HepG2 (cell line): ENCODE results near the gene TCF23. TPM values are rescaled to one million over a fixed set of nuclear protein-coding genes. Genes with fewer than 3 reads are reported as not detected.

ENCODE experiments used
- FOXC1 ChIP-seq: sonication (generic); formaldehyde crosslinking; IDR thresholded peaks from 2 replicates; pipeline ENCODE4 v1.8.0; 2022; ENCODE audit warnings: mild to moderate bottlenecking, missing genetic modification reagents, borderline replicate concordance
- JARID2 ChIP-seq: sonication (generic); formaldehyde crosslinking; IDR thresholded peaks from 2 replicates; pipeline ENCODE4 v1.8.1; 2023; ENCODE audit warnings: missing genetic modification reagents, inconsistent platforms; ENCODE audit not compliant: insufficient replicate concordance
- JUNB ChIP-seq: sonication (generic); formaldehyde crosslinking; IDR thresholded peaks from 2 replicates; pipeline ENCODE4 v1.8.0; 2022; ENCODE audit warnings: missing genetic modification reagents, mild to moderate bottlenecking, borderline replicate concordance
- KAT8 ChIP-seq: IDR thresholded peaks from 2 replicates; pipeline ENCODE4 v1.6.1; 2016; ENCODE audit warnings: missing genetic modification reagents, missing compliant biosample characterization
- NCOA5 ChIP-seq: sonication (generic); formaldehyde crosslinking; IDR thresholded peaks from 2 replicates; pipeline ENCODE4 v1.4.0; 2020; ENCODE audit warnings: missing genetic modification reagents
- NR2F2 ChIP-seq: IDR thresholded peaks from 2 replicates; pipeline ENCODE4 v1.6.1; 2012; ENCODE audit warnings: low read depth, inconsistent platforms, borderline replicate concordance
- RARA ChIP-seq: IDR thresholded peaks from 2 replicates; pipeline ENCODE4 v1.6.1; 2016; ENCODE audit warnings: missing genetic modification reagents, missing compliant biosample characterization
- SNAPC2 ChIP-seq: sonication (generic); formaldehyde crosslinking; IDR thresholded peaks from 2 replicates; pipeline ENCODE4 v1.8.1; 2022; ENCODE audit warnings: mild to moderate bottlenecking, missing genetic modification reagents
- SP140L ChIP-seq: sonication (generic); formaldehyde crosslinking; IDR thresholded peaks from 2 replicates; pipeline ENCODE4 v1.4.0; 2020; ENCODE audit warnings: missing genetic modification reagents, borderline replicate concordance
- TARDBP ChIP-seq: sonication (generic); formaldehyde crosslinking; IDR thresholded peaks from 2 replicates; pipeline ENCODE4 v1.8.0; 2022; ENCODE audit warnings: mild to moderate bottlenecking, missing genetic modification reagents
- TERF1 ChIP-seq: sonication (generic); formaldehyde crosslinking; IDR thresholded peaks from 2 replicates; pipeline ENCODE4 v1.8.0; 2022; ENCODE audit warnings: mild to moderate bottlenecking, missing genetic modification reagents, moderate library complexity
- TOPORS ChIP-seq: sonication (generic); formaldehyde crosslinking; IDR thresholded peaks from 2 replicates; pipeline ENCODE4 v1.8.0; 2023; ENCODE audit warnings: mild to moderate bottlenecking, missing genetic modification reagents
- ZNF280D ChIP-seq: sonication (generic); formaldehyde crosslinking; IDR thresholded peaks from 2 replicates; pipeline ENCODE4 v1.5.1; 2020; ENCODE audit warnings: mild to moderate bottlenecking, missing genetic modification reagents
- ZNF292 ChIP-seq: sonication (generic); formaldehyde crosslinking; IDR thresholded peaks from 2 replicates; pipeline ENCODE4 v1.8.1; 2022; ENCODE audit warnings: mild to moderate bottlenecking, low read depth, missing genetic modification reagents, borderline replicate concordance
- ZNF362 ChIP-seq: sonication (generic); formaldehyde crosslinking; IDR thresholded peaks from 2 replicates; pipeline ENCODE4 v1.4.0; 2020; ENCODE audit warnings: missing genetic modification reagents, mild to moderate bottlenecking, borderline replicate concordance
- ZNF609 ChIP-seq: sonication (generic); formaldehyde crosslinking; IDR thresholded peaks from 2 replicates; pipeline ENCODE4 v1.4.0; 2020; ENCODE audit warnings: mild to moderate bottlenecking, missing genetic modification reagents, borderline replicate concordance
- polyA plus RNA-seq, 8 experiments: library from polyadenylated mRNA; depleted of rRNA in 3 of 8; stranded (reverse) in 7 of 8; unstranded in 1 of 8; fragments of >200 nt; fragmentation: Illumina TruSeq in 4 of 8; extraction: Trizol in 4 of 8; gene quantifications; 2 replicates each; pipeline versions ENCODE4 v1.2.1 to v1.2.3, GENCODE V29; 2011 to 2016; ENCODE audit warnings: low read depth in 4 of 8, missing spikeins in 1 of 8, mixed read lengths in 1 of 8; ENCODE audit not compliant: insufficient read depth in 1 of 8
- total RNA-seq, 5 experiments: library from RNA; depleted of rRNA; stranded (reverse); fragments of >200 nt; fragmentation: Illumina TruSeq; extraction: Trizol; gene quantifications; 2 replicates each; pipeline ENCODE4 v1.2.3, GENCODE V29; 2016; ENCODE audit warnings: low read depth in 1 of 5

The TCF23 gene
- total and polyA plus RNA-seq, 2 of the 13 experiments (the other 11 are each of a cell fraction or from before 2014, with no cell fraction given): 0.02 to 1.4 TPM

- TF ChIP-seq ZNF609 (CRISPR knock-in tag) (peak; percentile 90; the same call in 1 of the 2 replicates), JARID2 (CRISPR knock-in tag) (no peak), SNAPC2 (CRISPR knock-in tag) (peak; percentile 73; the same call in 1 of the 2 replicates), ZNF292 (CRISPR knock-in tag) (peak; percentile 20; the same call in 1 of the 2 replicates), TOPORS (CRISPR knock-in tag) (no peak), FOXC1 (CRISPR knock-in tag) (peak; percentile 65; the same call in 1 of the 2 replicates), ZNF362 (peak; percentile 99), NR2F2 (peak; percentile 85), TERF1 (CRISPR knock-in tag) (no peak), ZNF280D (peak; percentile 93; the same call in 1 of the 2 replicates), JUNB (no peak), KAT8 (CRISPR knock-in tag) (peak; percentile 85), NCOA5 (CRISPR knock-in tag) (no peak), TARDBP (CRISPR knock-in tag) (peak; percentile 84; the same call in 1 of the 2 replicates), RARA (CRISPR knock-in tag) (peak; percentile 97), SP140L (CRISPR knock-in tag) (no peak)
These were observed 28.9 kb downstream of the TCF23 start (continued) for GRCh38 chr2:27177441-27178351.
